ENCODE data around the gene RAC3.

Gene RAC3

GRCh38 chr17:81999587-81999975, 31.9 kb upstream of the RAC3 start:
- DNase-seq (ENCODE audit: low read depth): no peak

- DNase-seq (ENCODE audit: low read depth): no peak
Measured at GRCh38 chr17:81999976-82000802, 31.3 kb upstream of the RAC3 start.

DNA sequence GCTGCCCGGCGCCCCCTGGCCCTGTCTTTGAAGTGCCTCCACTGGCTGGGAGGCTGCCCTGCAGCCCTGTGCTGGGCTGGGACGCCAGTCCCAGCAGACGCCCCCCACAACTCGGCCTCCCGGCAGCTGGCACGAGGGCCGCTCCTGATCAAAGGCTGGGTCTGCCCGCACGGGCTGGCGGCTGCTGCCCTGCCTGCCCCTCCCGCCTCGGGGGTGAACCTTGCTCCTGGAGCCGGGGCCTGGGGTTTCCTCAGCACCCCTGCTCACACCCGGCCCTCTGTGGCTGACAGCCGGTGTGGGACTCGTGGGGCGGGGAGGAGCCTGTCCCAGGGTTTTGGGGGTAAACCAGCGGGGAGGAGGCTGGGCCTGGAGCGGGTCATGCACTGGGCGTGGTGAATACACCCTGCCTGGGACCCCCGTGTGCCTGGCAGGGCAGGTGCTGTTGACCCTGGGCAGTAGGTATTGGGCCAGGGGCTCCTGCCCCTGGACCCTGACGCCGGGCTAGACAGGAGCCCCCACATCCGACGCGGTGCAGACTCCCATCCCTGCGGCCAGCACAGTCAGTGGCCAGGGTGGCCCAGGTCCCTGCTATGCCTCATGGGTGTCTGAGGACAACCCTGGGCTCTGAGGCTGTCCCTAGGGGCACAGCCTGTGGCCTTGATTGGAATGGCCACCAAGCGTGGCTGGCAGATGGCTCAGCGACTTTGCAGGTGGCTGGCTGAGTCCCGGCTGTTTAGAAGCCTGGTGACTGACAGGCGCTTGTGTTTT, 30.5 kb upstream of the RAC3 start:
- DNase-seq (ENCODE audit: low read depth): no peak

GRCh38 chr17:82001571-82002056, 29.9 kb upstream of the RAC3 start:
- DNase-seq (ENCODE audit: low read depth): no peak

DNA sequence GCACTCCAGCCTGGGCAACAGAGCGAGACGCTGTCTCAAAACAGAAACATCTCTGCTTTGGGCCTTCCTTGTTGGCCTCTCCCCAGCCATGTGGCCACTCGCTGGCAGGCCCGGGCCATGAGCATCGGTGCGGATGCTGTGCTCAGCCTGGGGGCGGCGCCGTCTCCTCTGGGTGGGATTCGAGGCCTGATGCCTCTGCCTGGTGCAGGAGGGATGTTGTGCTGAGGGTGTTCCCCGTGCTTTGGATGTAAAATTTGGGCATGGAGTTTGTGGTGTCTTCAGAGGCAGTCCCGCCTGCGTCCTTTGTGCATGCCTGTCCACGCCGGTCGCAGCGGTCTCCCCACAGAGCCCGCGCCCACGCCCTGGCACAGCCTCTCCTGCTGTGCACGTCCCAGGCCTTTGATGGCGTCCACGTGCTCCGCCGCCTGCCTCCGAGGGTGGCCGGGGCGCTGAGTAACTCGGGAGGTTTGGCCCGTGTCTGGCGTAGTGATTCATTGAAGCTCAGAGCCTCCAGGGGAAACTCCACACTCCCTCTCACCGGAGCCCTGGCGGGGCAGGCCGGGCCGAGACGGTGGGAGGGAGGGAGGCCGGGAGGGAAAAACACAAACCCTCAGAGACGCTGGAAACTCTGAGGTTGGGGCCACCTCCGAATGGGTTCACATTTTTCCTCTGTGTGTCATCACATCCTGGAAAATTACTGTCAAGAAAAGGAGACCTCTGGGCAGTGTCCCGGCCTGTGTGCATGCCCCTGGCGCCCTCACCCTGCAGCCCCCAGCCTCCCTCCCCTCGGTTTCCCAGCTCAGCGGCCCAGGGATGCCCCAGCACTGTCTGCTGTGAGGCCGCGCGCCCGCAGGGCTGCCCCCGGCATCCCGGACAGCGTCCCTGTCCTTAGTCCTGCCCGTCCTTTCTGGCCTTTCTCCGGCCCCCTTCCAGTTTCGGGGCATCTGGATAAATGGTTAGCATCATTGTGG, 27.8 kb upstream of the RAC3 start:
- DNase-seq (ENCODE audit: low read depth): peak; percentile 92

- no peak for DNase-seq (ENCODE audit: low read depth)
Measured at GRCh38 chr17:82004517-82005455, 26.7 kb upstream of the RAC3 start.

GRCh38 chr17:82005701-82006348, 25.7 kb upstream of the RAC3 start:
- DNase-seq (ENCODE audit: low read depth): no peak

- DNase-seq (ENCODE audit: low read depth): peak; percentile 34
Measured at GRCh38 chr17:82006468-82007227, 24.8 kb upstream of the RAC3 start.

DNA sequence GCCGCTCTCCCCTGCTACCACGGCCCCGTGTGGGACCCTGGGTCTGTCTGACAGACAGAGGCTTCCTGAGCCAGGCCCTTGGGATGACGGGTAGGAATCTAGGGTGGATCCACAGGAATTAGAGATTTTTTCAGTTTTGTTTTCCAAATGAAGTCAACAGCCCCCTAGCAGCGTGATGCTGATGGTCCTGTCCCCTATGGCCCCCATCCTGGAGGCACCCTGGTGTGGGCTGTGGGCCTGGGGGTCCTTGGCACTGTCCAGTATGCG, 24.3 kb upstream of the RAC3 start:
- no peak for DNase-seq (ENCODE audit: low read depth)

DNA sequence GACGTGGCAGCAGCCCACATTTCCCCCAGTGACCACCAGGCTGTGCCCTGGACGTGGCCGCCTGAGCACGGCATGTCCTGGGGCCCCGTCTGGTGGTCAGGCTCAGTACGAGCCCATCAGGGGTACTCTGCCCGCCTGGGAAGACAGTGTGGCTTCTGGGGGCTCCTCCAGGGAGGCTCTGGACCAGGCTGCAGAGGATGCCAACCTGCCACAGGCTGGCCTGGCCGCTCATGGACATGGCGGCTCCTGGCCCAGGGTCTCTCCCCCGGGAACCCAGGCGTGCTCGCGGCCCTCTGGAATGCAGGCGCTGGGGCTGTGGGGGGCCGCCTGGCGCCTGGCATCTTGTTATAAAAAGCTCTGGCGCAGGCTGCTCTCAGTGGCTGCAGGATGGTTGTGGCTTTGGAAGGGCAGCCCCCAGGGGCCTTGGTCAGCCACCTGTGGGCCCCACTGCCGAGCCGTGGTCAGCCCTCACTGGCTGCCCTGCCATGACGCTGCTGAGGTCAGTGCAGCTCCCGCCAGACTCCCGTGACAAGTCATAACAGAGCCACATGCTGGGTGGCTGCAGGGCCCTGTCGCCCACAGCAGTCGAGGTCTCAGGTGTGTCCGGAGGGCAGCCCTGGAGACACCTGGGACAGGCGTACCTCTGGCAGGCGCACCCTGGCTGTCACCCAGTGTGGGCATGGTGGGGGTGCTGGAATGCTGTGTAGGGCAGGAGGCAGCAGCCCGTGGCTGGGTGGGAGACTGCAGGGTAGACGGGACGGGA, 23.8 kb upstream of the RAC3 start:
- no peak for DNase-seq (ENCODE audit: low read depth)

GRCh38 chr17:82008258-82008940, 23.1 kb upstream of the RAC3 start:
- DNase-seq (ENCODE audit: low read depth): no peak

GRCh38 chr17:82008941-82009405, 22.5 kb upstream of the RAC3 start:
- no peak for DNase-seq (ENCODE audit: low read depth)

DNA sequence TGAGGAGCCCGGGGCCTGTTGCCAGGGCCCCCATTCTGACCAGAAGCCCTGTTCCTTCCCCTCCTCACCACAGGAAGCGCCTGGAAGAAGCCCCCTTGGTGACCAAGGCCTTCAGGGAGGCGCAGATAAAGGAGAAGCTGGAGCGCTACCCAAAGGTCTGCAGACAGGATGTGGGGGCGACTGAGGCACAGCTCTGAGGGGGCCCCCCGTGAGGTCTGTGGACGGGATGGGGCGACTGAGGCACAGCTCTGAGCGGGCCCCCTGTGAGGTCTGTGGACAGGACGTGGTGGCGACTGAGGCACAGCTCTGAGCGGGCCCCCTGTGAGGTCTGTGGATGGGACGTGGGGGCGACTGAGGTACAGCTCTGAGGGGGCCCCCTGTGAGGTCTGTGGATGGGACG, 22.1 kb upstream of the RAC3 start:
- DNase-seq (ENCODE audit: low read depth): no peak

GRCh38 chr17:82010575-82011525, 20.6 kb upstream of the RAC3 start:
- DNase-seq (ENCODE audit: low read depth): no peak

GRCh38 chr17:82011617-82012187, 19.8 kb upstream of the RAC3 start:
- no peak for DNase-seq (ENCODE audit: low read depth)

- DNase-seq (ENCODE audit: low read depth): no peak
Measured at GRCh38 chr17:82012261-82012639, 19.2 kb upstream of the RAC3 start.

Data from amniotic epithelial cell (primary cell).